K562 (cell line): ENCODE measurements around the gene RREB1. TPM values are rescaled to one million over a fixed set of nuclear protein-coding genes. Genes with fewer than 3 reads are reported as not detected.
A peak's percentile ranks its signal among the peaks of the same experiment; 100 is the strongest.

Source experiments
- ARNT ChIP-seq, 2 experiments: fragments of 450-650 bp; IDR thresholded peaks; 2 replicates each; pipeline ENCODE4 v1.6.1; 2016; ENCODE audit warnings: mild to moderate bottlenecking in 1 of 2
- ATF1 ChIP-seq, 2 experiments: fragments of 450-650 bp in 1 of 2; IDR thresholded peaks; 2 replicates each; pipeline ENCODE4 v1.6.1; 2016; ENCODE audit warnings: missing compliant biosample characterization in 1 of 2, missing genetic modification characterization in 1 of 2
- BRD9 ChIP-seq: fragments of 450-650 bp; IDR thresholded peaks from 2 replicates; pipeline ENCODE4 v1.6.1; 2018; ENCODE audit warnings: low read depth; ENCODE audit not compliant: partially characterized antibody
- CAMTA2 ChIP-seq: fragments of 250-450 bp; sonication (Bioruptor Pico); conservative IDR thresholded peaks from 2 replicates; pipeline ENCODE4 v1.5.1; 2022
- CBFB ChIP-seq: sonication (generic); formaldehyde crosslinking; IDR thresholded peaks from 2 replicates; pipeline ENCODE4 v1.4.0; 2020; ENCODE audit warnings: mild to moderate bottlenecking, missing genetic modification reagents
- CCAR2 ChIP-seq: fragments of 200-400 bp; formaldehyde crosslinking; IDR thresholded peaks from 2 replicates; pipeline ENCODE4 v1.6.1; 2017; ENCODE audit warnings: mild to moderate bottlenecking, low read depth, low read length
- E2F3 ChIP-seq: fragments of 250-450 bp; sonication (Bioruptor Pico); IDR thresholded peaks from 2 replicates; pipeline ENCODE4 v1.4.0; 2020; ENCODE audit warnings: mild to moderate bottlenecking
- MAFF ChIP-seq: IDR thresholded peaks from 2 replicates; pipeline ENCODE4 v1.6.1; 2012; ENCODE audit warnings: low read length, improper control_type of control experiment
- NCOA1 ChIP-seq: fragments of 450-650 bp; IDR thresholded peaks from 2 replicates; pipeline ENCODE4 v1.6.1; 2016; ENCODE audit warnings: low read depth
- NFE2L1 ChIP-seq: fragments of 450-650 bp; IDR thresholded peaks from 2 replicates; pipeline ENCODE4 v1.6.1; 2016; ENCODE audit warnings: missing genetic modification characterization, low read depth, mild to moderate bottlenecking, missing compliant biosample characterization, moderate library complexity, borderline replicate concordance
- NFIX ChIP-seq: fragments of 250-450 bp; sonication (Bioruptor Pico); IDR thresholded peaks from 2 replicates; pipeline ENCODE4 v1.4.0; 2020; ENCODE audit warnings: low read depth, mild to moderate bottlenecking, moderate library complexity
- NR4A1 ChIP-seq, 2 experiments: fragments of 250-450 bp in 1 of 2; fragments of 450-650 bp in 1 of 2; sonication (Bioruptor Pico) in 1 of 2; IDR thresholded peaks; 2 replicates each; pipeline versions ENCODE4 v1.4.0 to v1.6.1; 2016 to 2020; ENCODE audit warnings: mild to moderate bottlenecking in 2 of 2, missing compliant biosample characterization in 1 of 2, missing genetic modification characterization in 1 of 2, moderate library complexity in 1 of 2
- PML ChIP-seq: IDR thresholded peaks from 2 replicates; pipeline ENCODE4 v1.6.1; 2012; ENCODE audit warnings: low read length, inconsistent platforms
- RERE ChIP-seq: sonication (generic); formaldehyde crosslinking; IDR thresholded peaks from 2 replicates; pipeline ENCODE4 v1.8.0; 2023; ENCODE audit warnings: missing genetic modification reagents, mild to moderate bottlenecking, borderline replicate concordance
- SIN3A ChIP-seq, 2 experiments: fragments of 150-350 bp in 1 of 2; IDR thresholded peaks; 2 replicates each; pipeline ENCODE4 v1.6.1; 2011 to 2016; ENCODE audit warnings: borderline replicate concordance in 2 of 2, low read depth in 2 of 2, low read length in 2 of 2, mild to moderate bottlenecking in 2 of 2, moderate library complexity in 2 of 2; ENCODE audit not compliant: control insufficient read depth in 1 of 2
- SMAD4 ChIP-seq: fragments of 250-450 bp; sonication (Bioruptor Pico); conservative IDR thresholded peaks from 2 replicates; pipeline ENCODE4 v1.8.0; 2021; ENCODE audit warnings: inconsistent platforms, mild to moderate bottlenecking, moderate library complexity
- SMARCC2 ChIP-seq: fragments of 450-650 bp; IDR thresholded peaks from 2 replicates; pipeline ENCODE4 v1.6.1; 2017; ENCODE audit warnings: antibody characterized with exemption, moderate library complexity, mild to moderate bottlenecking, low read depth
- TAF9B ChIP-seq: fragments of 450-650 bp; IDR thresholded peaks from 2 replicates; pipeline ENCODE4 v1.6.1; 2018; ENCODE audit warnings: mild to moderate bottlenecking; ENCODE audit not compliant: partially characterized antibody
- ZNF23 ChIP-seq: fragments of 250-450 bp; sonication (Bioruptor Pico); IDR thresholded peaks from 2 replicates; pipeline ENCODE4 v1.4.0; 2020; ENCODE audit warnings: mild to moderate bottlenecking
- ZNF445 ChIP-seq: fragments of 250-450 bp; sonication (Bioruptor Pico); IDR thresholded peaks from 2 replicates; pipeline ENCODE4 v1.4.0; 2020; ENCODE audit warnings: low read depth, mild to moderate bottlenecking, moderate library complexity
- ZNF583 ChIP-seq: fragments of 250-450 bp; sonication (Bioruptor Pico); IDR thresholded peaks from 2 replicates; pipeline ENCODE4 v1.4.0; 2020
- ZNF76 ChIP-seq: fragments of 250-450 bp; sonication (Bioruptor Pico); IDR thresholded peaks from 2 replicates; pipeline ENCODE4 v1.4.0; 2020; ENCODE audit warnings: mild to moderate bottlenecking, moderate library complexity, borderline replicate concordance
- ZSCAN29 ChIP-seq: fragments of 450-650 bp; IDR thresholded peaks from 2 replicates; pipeline ENCODE4 v1.6.1; 2017
- polyA plus RNA-seq, 8 experiments: library from polyadenylated mRNA; depleted of rRNA in 4 of 8; stranded (reverse) in 5 of 8; unstranded in 3 of 8; fragments of >200 nt; fragmentation: Nextera tagmentation in 2 of 8; fragmentation: Illumina TruSeq in 1 of 8; extraction: Ambion mirVana in 2 of 8; extraction: Trizol in 1 of 8; gene quantifications; 2 replicates each; pipeline versions ENCODE4 v1.2.1 to v1.2.3, GENCODE V29; 2011 to 2014; ENCODE audit warnings: inconsistent platforms in 1 of 8, missing spikeins in 1 of 8
- total RNA-seq, 7 experiments: library from RNA; depleted of rRNA in 6 of 7; stranded (reverse); fragments of >200 nt in 6 of 7; fragmentation: Illumina TruSeq in 2 of 7; extraction: Trizol in 2 of 7; gene quantifications; 2 replicates each; pipeline versions ENCODE4 v1.2.1 to v1.2.3, GENCODE V29; 2011 to 2021; ENCODE audit warnings: low replicate concordance in 1 of 7

Gene RREB1
- total and polyA plus RNA-seq, 9 of the 15 experiments (the other 6 are each of a cell fraction or from before 2014, with no cell fraction given) = 3.3 to 64.2 (median 19.3) TPM

- TF ChIP-seq CAMTA2 (no peak), SMAD4 (CRISPR knock-in tag) (peak; percentile 69), RERE (CRISPR knock-in tag) (no peak), MAFF (no peak), ZNF76 (CRISPR knock-in tag) (peak; percentile 82), SIN3A (IDR thresholded peaks at IDR 0.05; ENCODE audit: borderline replicate concordance in 2 of 2, control insufficient read depth in 1 of 2, low read depth in 2 of 2, low read length in 2 of 2) (no peak), ZNF583 (CRISPR knock-in tag) (0 out of 2 replicates have a peak, but pooled peaks have one; percentile 46), NR4A1 (CRISPR knock-in tag; IDR thresholded peaks at IDR 0.05) (no peak), NR4A1 (tag; IDR thresholded peaks at IDR 0.05) (peak; percentile 76; the same call in 1 of the 2 replicates), ZNF445 (no peak), TAF9B (no peak), CCAR2 (no peak), NFIX (CRISPR knock-in tag) (no peak), CBFB (CRISPR knock-in tag) (no peak), NFE2L1 (tag) (no peak), SMARCC2 (peak; percentile 17; the same call in 1 of the 2 replicates), PML (no peak), ZSCAN29 (no peak), ARNT (IDR thresholded peaks at IDR 0.05) (0 out of 4 replicates have a peak, but pooled peaks of 1 of the 2 experiments have one; percentile 58), NCOA1 (0 out of 2 replicates have a peak, but pooled peaks have one; percentile 17), ATF1 (CRISPR knock-in tag; IDR thresholded peaks at IDR 0.05) (no peak), ATF1 (tag; IDR thresholded peaks at IDR 0.05) (peak; percentile 71), BRD9 (no peak), ZNF23 (CRISPR knock-in tag) (peak; percentile 11; the same call in 1 of the 2 replicates), E2F3 (CRISPR knock-in tag) (0 out of 2 replicates have a peak, but pooled peaks have one; percentile 24)
Observed at GRCh38 chr6:7145885-7146828, 38.4 kb downstream of the RREB1 start (continued).
